H1 (cell line): ENCODE data around the gene ADAT3. TPM values are rescaled to one million over a fixed set of nuclear protein-coding genes. Genes with fewer than 3 reads are reported as not detected.

ENCODE experiments used
- CTCF ChIA-PET: fragments of 300-600 bp; sonication (Branson Sonifier 250); formaldehyde crosslinking; loops from one replicate; lab custom pipeline; 2021; ENCODE audit not compliant: partially characterized antibody; lab: Charles Lee
- POLR2A ChIA-PET: fragments of 300-600 bp; sonication (Branson Sonifier 250); formaldehyde crosslinking; loops from one replicate; lab custom pipeline; 2021; ENCODE audit warnings: inconsistent platforms; ENCODE audit not compliant: partially characterized antibody; lab: Charles Lee
- DNase-seq, 2 experiments: peaks; one replicate each; pipeline versions ENCODE4 v3.0.0 to v3.0.0-alpha.2; 2010 to 2022; ENCODE audit warnings: low spot score in 2 of 2, low read depth in 1 of 2, mixed read lengths in 1 of 2
- FAIRE-seq: peaks from 2 replicates; lab custom pipeline; 2011; peaks lifted over from hg19 to GRCh38; lab: Jason Lieb, UNC
- H2AFZ ChIP-seq: 2 replicates; pipeline ENCODE4 v1.8.1; 2012; ENCODE audit warnings: low read length, inconsistent platforms
- H2AK5ac ChIP-seq: 2 replicates; pipeline ENCODE4 v1.6.1; 2013; ENCODE audit warnings: low read depth, low read length
- H2BK120ac ChIP-seq: replicated peaks from 2 replicates; pipeline ENCODE3; 2013; ENCODE audit warnings: low read depth, low read length, inconsistent platforms
- H2BK12ac ChIP-seq: 2 replicates; pipeline ENCODE4 v1.6.1; 2013; ENCODE audit warnings: low read depth, low read length
- H2BK15ac ChIP-seq: 2 replicates; pipeline ENCODE4 v1.6.1; 2013; ENCODE audit warnings: low read length
- H2BK20ac ChIP-seq: 2 replicates; pipeline ENCODE4 v1.6.1; 2013; ENCODE audit warnings: low read length
- H2BK5ac ChIP-seq: 2 replicates; pipeline ENCODE4 v1.6.1; 2013; ENCODE audit warnings: low read depth, low read length
- H3K14ac ChIP-seq: 2 replicates; pipeline ENCODE4 v1.6.1; 2013; ENCODE audit warnings: inconsistent platforms; ENCODE audit not compliant: insufficient read length
- H3K18ac ChIP-seq: 2 replicates; pipeline ENCODE4 v1.6.1; 2013; ENCODE audit warnings: low read length; ENCODE audit errors: extremely low read depth
- H3K23ac ChIP-seq: 2 replicates; pipeline ENCODE4 v1.6.1; 2013; ENCODE audit warnings: inconsistent platforms; ENCODE audit not compliant: insufficient read length
- H3K23me2 ChIP-seq: 2 replicates; pipeline ENCODE4 v1.6.1; 2013; ENCODE audit warnings: low read depth, low read length
- H3K27ac ChIP-seq: 2 replicates; pipeline ENCODE4 v1.6.1; 2011; ENCODE audit warnings: low read depth, low read length, inconsistent platforms
- H3K27me3 ChIP-seq, 4 experiments: replicated peaks in 1 of 4; 1 replicate in 1 of 4; 2 replicates in 3 of 4; pipeline versions ENCODE4 v1.6.1 to v1.8.1; 2011 to 2013; ENCODE audit warnings: low read length in 3 of 4, mild to moderate bottlenecking in 3 of 4, inconsistent platforms in 2 of 4, mixed read lengths in 2 of 4, moderate library complexity in 1 of 4; ENCODE audit not compliant: control insufficient read depth in 3 of 4, insufficient read depth in 3 of 4; ENCODE audit errors: extremely low read depth in 1 of 4
- H3K36me3 ChIP-seq, 4 experiments: 2 replicates each; pipeline versions ENCODE4 v1.6.1 to v1.8.1; 2011 to 2013; ENCODE audit warnings: mild to moderate bottlenecking in 4 of 4, low read length in 3 of 4, moderate library complexity in 2 of 4, control low read depth in 1 of 4, inconsistent platforms in 1 of 4; ENCODE audit not compliant: insufficient read depth in 4 of 4, control insufficient read depth in 2 of 4
- H3K4ac ChIP-seq: replicated peaks from 2 replicates; pipeline ENCODE3; 2013; ENCODE audit warnings: low read length, low read depth, mixed read lengths, inconsistent platforms; ENCODE audit not compliant: insufficient read length
- H3K4me1 ChIP-seq, 4 experiments: replicated peaks in 1 of 4; 1 replicate in 1 of 4; 2 replicates in 3 of 4; pipeline versions ENCODE4 v1.6.1 to v1.8.1; 2011 to 2013; ENCODE audit warnings: low read length in 3 of 4, inconsistent platforms in 2 of 4, mixed read lengths in 1 of 4; ENCODE audit not compliant: insufficient read depth in 4 of 4, control insufficient read depth in 3 of 4
- H3K4me2 ChIP-seq, 2 experiments: 2 replicates each; pipeline versions ENCODE4 v1.6.1 to v1.8.1; 2011 to 2013; ENCODE audit warnings: low read depth in 2 of 2, low read length in 2 of 2, control low read depth in 1 of 2, inconsistent platforms in 1 of 2, mild to moderate bottlenecking in 1 of 2; ENCODE audit not compliant: insufficient read depth in 1 of 2
- H3K4me3 ChIP-seq, 4 experiments: fragments of 200-600, 300-600 bp in 1 of 4; sonication (generic), shearing (Covaris generic), sonication (Bioruptor Twin) in 1 of 4; 2 replicates each; pipeline versions ENCODE4 v1.5.1 to v1.8.1; 2011 to 2016; ENCODE audit warnings: low read length in 4 of 4, low read depth in 3 of 4, control low read depth in 2 of 4, inconsistent platforms in 2 of 4, mild to moderate bottlenecking in 2 of 4, mixed read lengths in 1 of 4, moderate library complexity in 1 of 4; ENCODE audit not compliant: insufficient read depth in 2 of 4; ENCODE audit errors: extremely low read depth in 1 of 4
- H3K56ac ChIP-seq: replicated peaks from 2 replicates; pipeline ENCODE3; 2013; ENCODE audit warnings: low read depth, mild to moderate bottlenecking, mixed read lengths, low read length, inconsistent platforms; ENCODE audit not compliant: insufficient read length
- H3K79me1 ChIP-seq: 2 replicates; pipeline ENCODE4 v1.6.1; 2013; ENCODE audit warnings: low read depth, low read length, control low read depth
- H3K79me2 ChIP-seq, 2 experiments: 2 replicates each; pipeline versions ENCODE4 v1.6.1 to v1.8.1; 2012 to 2013; ENCODE audit warnings: low read length in 2 of 2, mild to moderate bottlenecking in 2 of 2, inconsistent platforms in 1 of 2; ENCODE audit not compliant: insufficient read depth in 2 of 2, control insufficient read depth in 1 of 2
- H3K9ac ChIP-seq, 4 experiments: replicated peaks in 1 of 4; 1 replicate in 1 of 4; 2 replicates in 3 of 4; pipeline versions ENCODE4 v1.6.1 to v1.8.1; 2011 to 2013; ENCODE audit warnings: low read depth in 3 of 4, low read length in 3 of 4, control low read depth in 2 of 4, mild to moderate bottlenecking in 2 of 4, moderate library complexity in 2 of 4, inconsistent platforms in 1 of 4; ENCODE audit errors: extremely low read depth in 1 of 4
- H3K9me3 ChIP-seq, 2 experiments: 2 replicates each; pipeline versions ENCODE4 v1.6.1 to v1.8.1; 2012 to 2013; ENCODE audit warnings: mild to moderate bottlenecking in 2 of 2, moderate library complexity in 2 of 2, control low read depth in 1 of 2, inconsistent platforms in 1 of 2, low read depth in 1 of 2, low read length in 1 of 2, mixed read lengths in 1 of 2; ENCODE audit not compliant: insufficient read depth in 2 of 2
- H4K20me1 ChIP-seq, 2 experiments: replicated peaks in 1 of 2; 2 replicates each; pipeline versions ENCODE3 to v1.8.1; 2011 to 2013; ENCODE audit warnings: inconsistent platforms in 2 of 2, low read length in 2 of 2, mild to moderate bottlenecking in 1 of 2; ENCODE audit not compliant: insufficient read depth in 2 of 2, control insufficient read depth in 1 of 2
- H4K5ac ChIP-seq: 2 replicates; pipeline ENCODE4 v1.6.1; 2013; ENCODE audit warnings: low read length, low read depth, mixed read lengths, inconsistent platforms; ENCODE audit not compliant: insufficient read length
- H4K8ac ChIP-seq: 2 replicates; pipeline ENCODE4 v1.8.0; 2013; ENCODE audit warnings: mild to moderate bottlenecking, moderate library complexity, low read length, inconsistent platforms; ENCODE audit not compliant: insufficient read depth; ENCODE audit errors: extremely low read depth
- H4K91ac ChIP-seq: replicated peaks from 2 replicates; pipeline ENCODE3; 2013; ENCODE audit warnings: low read length, mixed read lengths, inconsistent platforms; ENCODE audit not compliant: insufficient read length
- CBX5 ChIP-seq: fragments of 300-800, 300-1000 bp; sonication (generic); IDR thresholded peaks from 2 replicates; pipeline ENCODE4 v1.7.1; 2016; ENCODE audit warnings: antibody characterized with exemption, low read length, low read depth
- MAFK ChIP-seq: IDR thresholded peaks from 2 replicates; pipeline ENCODE4 v1.6.1; 2012; ENCODE audit warnings: low read depth, mild to moderate bottlenecking, improper control_type of control experiment, low read length
- POU5F1 ChIP-seq: IDR thresholded peaks from 2 replicates; pipeline ENCODE4 v1.6.1; 2011; ENCODE audit warnings: low read depth, mild to moderate bottlenecking, low read length, moderate library complexity
- RBBP5 ChIP-seq: IDR thresholded peaks from 2 replicates; pipeline ENCODE4 v1.7.1; 2012; ENCODE audit warnings: low read depth, mild to moderate bottlenecking, inconsistent platforms, low read length, moderate library complexity, borderline replicate concordance
- RXRA ChIP-seq: IDR thresholded peaks from 2 replicates; pipeline ENCODE4 v1.6.1; 2011; ENCODE audit warnings: low read depth, mild to moderate bottlenecking, low read length, moderate library complexity; ENCODE audit not compliant: insufficient read depth
- WGBS, 2 experiments: shearing (Covaris generic) in 1 of 2; methylation state at CpG; one replicate each; pipeline versions ENCODE4 v1.1.6 to v1.1.7; 2013 to 2015; ENCODE audit warnings: low lambda C conversion rate in 2 of 2, mixed read lengths in 2 of 2, inconsistent platforms in 1 of 2, low coverage in 1 of 2, missing lambda C conversion rate in 1 of 2; ENCODE audit not compliant: insufficient replicate concordance in 2 of 2, insufficient coverage in 1 of 2, insufficient read length in 1 of 2; ENCODE audit errors: extremely low coverage in 1 of 2, missing lambda C conversion rate in 1 of 2; 5-methylcytosine and 5-hydroxymethylcytosine counted together
- polyA plus RNA-seq, 7 experiments: library from polyadenylated mRNA; depleted of rRNA in 3 of 7; stranded (reverse) in 5 of 7; unstranded in 2 of 7; fragments of >200 nt in 5 of 7; fragments of 200-250 nt in 2 of 7; gene quantifications; 1 replicate in 5 of 7; 2 replicates in 1 of 7; 4 replicates in 1 of 7; pipeline versions ENCODE4 v1.2.1 to v1.2.3, GENCODE V29; 2011 to 2013; ENCODE audit warnings: missing spikeins in 2 of 7, mixed read lengths in 2 of 7
- total RNA-seq: library from RNA; stranded (reverse); fragmentation: NEBNext Ultra II Directional; extraction: Animal tissue kit (Norgen Biotek cat#: 25700); gene quantifications from 2 replicates; pipeline ENCODE4 v1.2.1, GENCODE V29; 2021

Gene ADAT3
- total and polyA plus RNA-seq, 2 of the 8 experiments (the other 6 are each of a cell fraction or from before 2014, with no cell fraction given), result 5.4 to 10.8 TPM

GRCh38 chr19:1917926-1918325, 12.7 kb downstream of the ADAT3 start:
- H3K9me3 ChIP-seq, result no peaks in the 10 kb centered on the region
- no peaks in the 10 kb centered on the region for H3K27me3 ChIP-seq
- H4K20me1 ChIP-seq, result peaks cover 10 to 22% of the 10 kb centered on the region in 2 experiments
- no peak overlapping the region for H2AK5ac ChIP-seq
- no peak overlapping the region for H2BK15ac ChIP-seq
- H3K79me1 ChIP-seq, result peaks cover 16% of the 10 kb centered on the region
- 95% methylated on average over 24 of the region's 25 CpGs; no CpG with 5 or more reads in 1 of the 2 experiments for WGBS, 2 experiments
- FAIRE-seq, result no peak
- no peak overlapping the region for H3K4me2 ChIP-seq
- H3K14ac ChIP-seq, result no peak overlapping the region
- no peak overlapping the region for H2AFZ ChIP-seq
- H2BK5ac ChIP-seq, result no peak overlapping the region
- no peak overlapping the region for H3K27ac ChIP-seq
- H4K8ac ChIP-seq, result no peak overlapping the region
- no peak overlapping the region for H3K4ac ChIP-seq
- H3K79me2 ChIP-seq, result peaks cover 5 to 16% of the 10 kb centered on the region in 2 experiments; a peak in 2 of 4 replicates
- H4K91ac ChIP-seq, result no peak overlapping the region
- H4K5ac ChIP-seq, result no peak overlapping the region
- ChIA-PET POLR2A (no interaction called here), CTCF (interaction anchor here (1.0 to 1.8 kb wide), 2 partner anchors 11 to 92 kb away, joined by 3 to 4 read pairs; no protein-coding TSS in a partner anchor)
- no peak overlapping the region for H3K4me3 ChIP-seq
- no peak overlapping the region for H3K23ac ChIP-seq
- no peak overlapping the region for H2BK20ac ChIP-seq
- H3K4me1 ChIP-seq, result no peaks in the 10 kb centered on the region
- TF ChIP-seq CBX5, result no peak
- TF ChIP-seq MAFK, result no peak
- TF ChIP-seq RBBP5, result no peak
- TF ChIP-seq RXRA, result no peak
- TF ChIP-seq POU5F1, result no peak
- H3K9ac ChIP-seq, result no peak overlapping the region
- peaks cover 10 to 44% (median 30%) of the 10 kb centered on the region in 4 experiments; a peak in 6 of 8 replicates for H3K36me3 ChIP-seq
- H3K56ac ChIP-seq, result no peak overlapping the region
- H2BK120ac ChIP-seq, result no peak overlapping the region
- DNase-seq, result no peak
- no peak overlapping the region for H2BK12ac ChIP-seq
- H3K18ac ChIP-seq, result no peak overlapping the region
- no peaks in the 10 kb centered on the region for H3K23me2 ChIP-seq
